SK-MEL-5 (cell line): ENCODE results near the gene ZNF644. TPM values are rescaled to one million over a fixed set of nuclear protein-coding genes. Genes with fewer than 3 reads are reported as not detected.
"Not testable (repeated sequence)": the region's sequence is repeated elsewhere in the genome, so short reads cannot be mapped to it uniquely, and the experiment has no call there.

Experiments
- DNase-seq: peaks from one replicate; pipeline ENCODE4 v3.0.0-alpha.2; 2016; ENCODE audit warnings: low read depth, low spot score
- in situ Hi-C: cut with HindIII; loops from 2 replicates; pipeline ENCODE4 v1.10.0; 2016; ENCODE audit warnings: low sequenced_read_pairs, high pct_unique_total_duplicates, low pct_unique_long_range_greater_than_20kb
- total RNA-seq: library from RNA; depleted of rRNA; stranded (reverse); fragments of >200 nt; shearing (Covaris generic); gene quantifications from 2 replicates; pipeline ENCODE4 v1.2.3, GENCODE V29; 2014

Gene ZNF644
- total RNA-seq, 1 experiment from 2014 or later, result 58.5 TPM

GRCh38 chr1:90959352-90960206, 62.3 kb downstream of the ZNF644 start:
- DNase-seq, result no peak
- in situ Hi-C loops, result no loop called here

GRCh38 chr1:90957497-90957896, 64.3 kb downstream of the ZNF644 start:
- in situ Hi-C loops, result no loop called here
- no peak for DNase-seq

GRCh38 chr1:90955769-90956168, 66.1 kb downstream of the ZNF644 start:
- in situ Hi-C loops, result no loop called here
- DNase-seq, result no peak

GRCh38 chr1:90952906-90953305, 68.9 kb downstream of the ZNF644 start:
- in situ Hi-C loops, result no loop called here
- no peak for DNase-seq

- in situ Hi-C loops, result no loop called here
Measured at GRCh38 chr1:90951009-90951408, 70.8 kb downstream of the ZNF644 start.

GRCh38 chr1:90948301-90948700, 73.5 kb downstream of the ZNF644 start:
- no peak for DNase-seq
- in situ Hi-C loops, result no loop called here

More at GRCh38 chr1:90951009-90951408, 70.8 kb downstream of the ZNF644 start:
- no peak for DNase-seq

GRCh38 chr1:90946630-90947029, 75.2 kb downstream of the ZNF644 start:
- DNase-seq, result no peak
- in situ Hi-C loops, result no loop called here

GRCh38 chr1:90945287-90945686, 76.5 kb downstream of the ZNF644 start:
- in situ Hi-C loops, result no loop called here
- DNase-seq, result no peak

GRCh38 chr1:90943966-90944365, 77.9 kb downstream of the ZNF644 start:
- DNase-seq, result no peak
- in situ Hi-C loops, result no loop called here

GRCh38 chr1:90940746-90941145, 81.1 kb downstream of the ZNF644 start:
- DNase-seq, result peak; percentile 43
- in situ Hi-C loops, result no loop called here

GRCh38 chr1:90936731-90937130, 85.1 kb downstream of the ZNF644 start:
- DNase-seq, result no peak
- in situ Hi-C loops, result no loop called here

GRCh38 chr1:90936061-90936460, 85.8 kb downstream of the ZNF644 start:
- DNase-seq, result no peak
- in situ Hi-C loops, result no loop called here

- DNase-seq, in situ Hi-C loops: not testable (repeated sequence)
Measured at GRCh38 chr1:90928231-90928630, 93.6 kb downstream of the ZNF644 start.

- in situ Hi-C loops, DNase-seq: not testable (repeated sequence)
Measured at GRCh38 chr1:90927674-90928073, 94.2 kb downstream of the ZNF644 start.

GRCh38 chr1:90926971-90927370, 94.9 kb downstream of the ZNF644 start:
- in situ Hi-C loops, result no loop called here
- DNase-seq, result no peak

GRCh38 chr1:90925928-90926869, 95.6 kb downstream of the ZNF644 start:
- DNase-seq, result no peak

GRCh38 chr1:90924982-90925381, 96.9 kb downstream of the ZNF644 start:
- no peak for DNase-seq
- in situ Hi-C loops, result no loop called here

More at GRCh38 chr1:90925928-90926869, 95.6 kb downstream of the ZNF644 start:
- in situ Hi-C loops, result no loop called here

- DNase-seq, result no peak
- in situ Hi-C loops, result no loop called here
Measured at GRCh38 chr1:90922996-90923395, 98.8 kb downstream of the ZNF644 start.
